IMR-90 (cell line): Measurements from ENCODE around the gene SRC.

Source experiments
- POLR2A ChIP-seq: IDR thresholded peaks from 2 replicates; pipeline ENCODE4 v1.6.1; 2012; ENCODE audit warnings: mild to moderate bottlenecking, low read depth, low read length
- RCOR1 ChIP-seq: IDR thresholded peaks from 2 replicates; pipeline ENCODE4 v1.6.1; 2012; ENCODE audit warnings: mild to moderate bottlenecking, low read length, improper control_type of control experiment; ENCODE audit not compliant: insufficient replicate concordance
- RFX5 ChIP-seq: IDR thresholded peaks from 2 replicates; pipeline ENCODE4 v1.8.0; 2012; ENCODE audit warnings: low read depth, mild to moderate bottlenecking, low read length, moderate library complexity
- SMC3 ChIP-seq: fragments of 150-350 bp; IDR thresholded peaks from 2 replicates; pipeline ENCODE4 v1.6.1; 2016; ENCODE audit warnings: low read depth, mild to moderate bottlenecking, antibody characterized with exemption, low read length, moderate library complexity
- TF ChIP-seq, protein P1 (sequence below): conservative IDR thresholded peaks from 2 replicates; pipeline ENCODE4 v1.5.1; 2012; ENCODE audit warnings: mild to moderate bottlenecking, low read depth, low read length, improper control_type of control experiment
- TF ChIP-seq, protein P2 (sequence below): fragments of 150-350 bp; IDR thresholded peaks from 2 replicates; pipeline ENCODE4 v1.6.1; 2017; ENCODE audit warnings: mild to moderate bottlenecking, antibody characterized with exemption, low read length, low read depth
- TF ChIP-seq, protein P3 (sequence below): fragments of 150-350 bp; IDR thresholded peaks from 2 replicates; pipeline ENCODE4 v1.6.1; 2016; ENCODE audit warnings: low read depth, mild to moderate bottlenecking, low read length, moderate library complexity, borderline replicate concordance

DNA sequence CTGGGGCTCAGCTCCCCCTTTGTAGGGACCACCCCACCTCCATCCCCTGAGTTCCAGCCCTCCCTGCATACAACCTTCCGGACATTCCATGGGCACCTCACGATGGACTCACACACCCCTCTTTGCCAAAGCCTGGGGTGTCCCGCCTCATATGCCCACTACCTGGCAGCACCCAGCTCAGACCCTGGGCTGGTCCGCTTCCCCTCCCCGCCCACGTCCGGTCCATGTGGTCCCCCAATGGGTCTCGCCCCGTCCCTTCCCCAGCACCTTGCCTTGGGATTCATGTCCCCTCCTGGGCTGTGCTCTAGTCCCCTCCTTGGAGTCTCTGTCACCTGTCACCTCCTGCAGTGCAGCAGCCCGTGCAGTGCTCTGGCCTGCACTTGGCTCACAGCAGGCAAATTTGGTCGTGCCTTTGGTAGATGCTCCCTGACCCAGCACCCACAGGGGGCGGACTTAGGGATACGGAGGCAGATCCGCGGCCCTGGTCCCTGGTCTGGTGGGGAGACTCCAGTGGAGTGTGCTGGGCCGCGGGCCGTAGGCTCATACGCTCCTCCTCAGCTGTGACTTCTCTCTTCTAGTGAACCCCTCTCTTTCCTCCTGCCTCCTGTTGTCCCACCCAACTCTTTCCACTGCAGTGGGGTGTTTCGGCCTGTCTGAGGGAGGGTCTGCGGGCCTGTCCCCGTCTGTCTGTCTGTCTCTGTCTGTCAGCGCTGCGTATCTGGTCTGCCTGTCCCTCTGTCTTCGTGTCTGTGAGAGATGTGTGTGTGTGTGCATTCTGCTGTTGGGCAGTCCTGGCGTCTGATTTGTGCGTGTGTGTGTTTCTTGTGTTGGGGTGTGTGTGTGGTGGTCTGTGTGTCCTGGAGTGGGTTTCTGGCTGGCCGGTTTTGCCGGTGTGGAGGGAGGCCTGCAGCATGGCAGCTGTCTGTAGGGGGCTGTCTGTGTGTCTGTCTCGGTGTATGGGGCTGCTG lies 69.5 kb downstream of the SRC start:
- TF ChIP-seq, protein P1, sequence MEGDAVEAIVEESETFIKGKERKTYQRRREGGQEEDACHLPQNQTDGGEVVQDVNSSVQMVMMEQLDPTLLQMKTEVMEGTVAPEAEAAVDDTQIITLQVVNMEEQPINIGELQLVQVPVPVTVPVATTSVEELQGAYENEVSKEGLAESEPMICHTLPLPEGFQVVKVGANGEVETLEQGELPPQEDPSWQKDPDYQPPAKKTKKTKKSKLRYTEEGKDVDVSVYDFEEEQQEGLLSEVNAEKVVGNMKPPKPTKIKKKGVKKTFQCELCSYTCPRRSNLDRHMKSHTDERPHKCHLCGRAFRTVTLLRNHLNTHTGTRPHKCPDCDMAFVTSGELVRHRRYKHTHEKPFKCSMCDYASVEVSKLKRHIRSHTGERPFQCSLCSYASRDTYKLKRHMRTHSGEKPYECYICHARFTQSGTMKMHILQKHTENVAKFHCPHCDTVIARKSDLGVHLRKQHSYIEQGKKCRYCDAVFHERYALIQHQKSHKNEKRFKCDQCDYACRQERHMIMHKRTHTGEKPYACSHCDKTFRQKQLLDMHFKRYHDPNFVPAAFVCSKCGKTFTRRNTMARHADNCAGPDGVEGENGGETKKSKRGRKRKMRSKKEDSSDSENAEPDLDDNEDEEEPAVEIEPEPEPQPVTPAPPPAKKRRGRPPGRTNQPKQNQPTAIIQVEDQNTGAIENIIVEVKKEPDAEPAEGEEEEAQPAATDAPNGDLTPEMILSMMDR = no peak
- TF ChIP-seq POLR2A (no peak), SMC3 (no peak), RCOR1 (no peak), RFX5 (no peak)
- TF ChIP-seq, protein P2, sequence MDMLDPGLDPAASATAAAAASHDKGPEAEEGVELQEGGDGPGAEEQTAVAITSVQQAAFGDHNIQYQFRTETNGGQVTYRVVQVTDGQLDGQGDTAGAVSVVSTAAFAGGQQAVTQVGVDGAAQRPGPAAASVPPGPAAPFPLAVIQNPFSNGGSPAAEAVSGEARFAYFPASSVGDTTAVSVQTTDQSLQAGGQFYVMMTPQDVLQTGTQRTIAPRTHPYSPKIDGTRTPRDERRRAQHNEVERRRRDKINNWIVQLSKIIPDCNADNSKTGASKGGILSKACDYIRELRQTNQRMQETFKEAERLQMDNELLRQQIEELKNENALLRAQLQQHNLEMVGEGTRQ = no peak
- TF ChIP-seq, protein P3, sequence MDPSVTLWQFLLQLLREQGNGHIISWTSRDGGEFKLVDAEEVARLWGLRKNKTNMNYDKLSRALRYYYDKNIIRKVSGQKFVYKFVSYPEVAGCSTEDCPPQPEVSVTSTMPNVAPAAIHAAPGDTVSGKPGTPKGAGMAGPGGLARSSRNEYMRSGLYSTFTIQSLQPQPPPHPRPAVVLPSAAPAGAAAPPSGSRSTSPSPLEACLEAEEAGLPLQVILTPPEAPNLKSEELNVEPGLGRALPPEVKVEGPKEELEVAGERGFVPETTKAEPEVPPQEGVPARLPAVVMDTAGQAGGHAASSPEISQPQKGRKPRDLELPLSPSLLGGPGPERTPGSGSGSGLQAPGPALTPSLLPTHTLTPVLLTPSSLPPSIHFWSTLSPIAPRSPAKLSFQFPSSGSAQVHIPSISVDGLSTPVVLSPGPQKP = no peak
